ENCODE data around the gene ZFYVE16. TPM values are rescaled to one million over a fixed set of nuclear protein-coding genes. Genes with fewer than 3 reads are reported as not detected.
"Not testable (repeated sequence)": the region's sequence is repeated elsewhere in the genome, so short reads cannot be mapped to it uniquely, and the experiment has no call there.

Gene ZFYVE16
- total RNA-seq, 1 experiment from 2014 or later, result 31.6 TPM

DNA sequence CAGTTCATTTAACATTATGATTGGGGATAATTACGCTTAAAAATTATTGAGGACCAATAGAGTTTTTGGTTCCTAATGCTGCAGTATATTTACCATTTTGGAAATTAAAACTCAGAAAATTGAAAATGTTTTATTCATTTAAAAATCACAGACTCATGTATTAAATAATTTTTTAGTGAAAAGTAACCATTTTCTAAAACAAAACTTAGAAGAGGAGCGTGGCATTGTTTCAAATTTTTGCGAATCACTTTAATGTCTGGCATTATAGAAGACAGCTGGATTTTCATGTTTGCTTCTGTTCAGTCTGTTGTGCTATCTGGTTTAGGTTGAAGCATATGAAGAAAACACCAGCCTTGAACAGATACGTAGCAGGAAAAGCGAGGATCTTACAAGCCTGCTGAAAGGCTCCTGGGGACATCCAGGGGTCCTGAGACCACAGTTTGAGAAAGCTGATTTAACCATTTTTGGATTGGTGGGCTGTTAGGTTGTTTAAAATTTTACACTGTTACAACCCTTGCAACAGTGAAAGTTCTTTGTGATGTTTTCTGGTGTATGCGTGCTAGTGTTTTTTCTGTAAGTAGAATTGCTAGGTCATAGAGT is 1.6 kb downstream of the ZFYVE16 start:
- DNase-seq (ENCODE audit: low spot score), result no peak

DNA sequence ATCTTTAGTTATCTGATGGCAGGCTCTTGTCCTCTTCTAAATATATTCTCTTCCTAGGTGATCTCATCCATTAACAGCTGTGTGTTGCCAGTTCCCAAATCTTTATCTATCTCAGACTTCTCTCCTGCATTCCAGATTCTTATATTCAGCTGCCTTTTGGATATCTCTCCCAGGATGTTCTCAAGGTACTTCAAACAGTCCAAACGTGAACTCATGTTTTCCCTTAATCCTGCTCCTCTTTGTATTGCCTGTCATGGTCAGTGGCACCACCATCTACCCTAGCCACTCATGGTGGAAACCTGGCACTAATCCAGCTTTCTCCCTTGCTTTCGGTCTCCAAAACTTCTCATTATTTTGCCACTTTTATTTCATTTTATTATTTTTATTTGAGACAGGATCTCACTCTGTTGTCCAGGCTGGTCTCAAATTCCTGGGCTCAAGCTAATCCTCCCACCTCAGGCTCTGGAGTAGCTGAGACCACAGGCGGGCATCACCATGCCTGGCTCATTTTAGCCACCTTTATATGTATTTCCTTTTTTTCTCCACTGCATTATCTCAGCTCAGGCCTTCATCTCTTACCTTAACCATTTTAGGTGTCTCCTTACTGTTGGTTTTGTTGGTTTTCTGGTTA is 3.8 kb downstream of the ZFYVE16 start:
- DNase-seq (ENCODE audit: low spot score), result no peak

DNA sequence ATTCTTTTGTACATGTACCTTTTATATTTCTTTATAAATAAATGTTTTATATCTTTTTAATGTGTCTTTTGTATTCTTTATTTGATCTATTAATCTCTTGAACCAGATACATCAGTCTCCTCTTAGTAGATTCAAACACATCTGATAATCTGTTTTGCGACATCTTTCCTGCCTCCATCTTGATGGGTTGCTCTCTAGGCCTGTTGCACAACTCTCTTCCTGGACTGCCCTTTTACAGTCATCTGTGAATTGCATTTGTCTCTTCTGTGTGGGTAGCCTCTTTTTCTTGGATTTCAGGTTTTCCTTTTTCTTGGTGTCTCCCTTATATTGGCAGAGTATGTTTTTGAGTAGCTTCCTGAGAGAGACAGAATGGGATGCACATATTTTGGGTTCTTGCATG is 6.2 kb downstream of the ZFYVE16 start:
- no peak for DNase-seq (ENCODE audit: low spot score)

DNA sequence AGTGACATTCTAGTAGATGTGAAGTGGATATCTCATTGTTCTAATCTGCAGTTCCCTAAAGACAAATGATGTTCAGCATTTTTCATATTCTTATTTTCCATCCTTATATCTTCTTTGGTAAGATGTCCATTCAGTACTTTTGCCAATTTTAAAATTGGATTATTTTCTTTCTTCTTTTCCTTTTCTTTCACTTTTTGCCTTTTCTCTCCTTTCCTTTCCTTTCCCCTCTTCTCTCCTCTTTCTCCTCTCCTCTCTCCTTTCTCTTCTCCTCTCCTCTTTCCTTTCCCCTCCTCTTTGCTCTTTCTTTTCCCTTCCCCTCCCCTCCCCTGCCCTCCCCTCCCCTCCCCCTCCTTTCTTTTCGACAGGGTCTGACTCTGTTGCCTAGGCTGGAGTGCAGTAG is 10.1 kb downstream of the ZFYVE16 start:
- no peak for DNase-seq (ENCODE audit: low spot score)

DNA sequence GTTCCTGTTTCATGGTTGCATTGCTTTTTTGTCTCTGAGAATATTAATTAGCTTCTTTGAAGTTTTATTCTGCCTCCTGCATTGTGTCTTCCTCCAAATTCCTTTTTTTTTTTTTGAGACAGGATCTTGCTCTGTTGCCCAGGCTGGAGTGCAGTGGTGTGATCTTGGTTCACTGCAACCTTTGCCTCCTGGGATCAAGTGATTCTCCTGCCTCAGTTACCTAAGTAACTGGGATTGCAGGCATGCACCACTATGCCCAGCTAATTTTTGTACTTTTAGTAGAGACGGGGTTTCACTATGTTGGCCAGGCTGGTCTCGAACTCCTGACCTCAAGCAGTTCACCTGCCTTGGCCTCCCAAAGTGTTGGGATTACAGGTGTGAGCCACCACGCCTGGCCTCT is 16.5 kb downstream of the ZFYVE16 start:
- DNase-seq (ENCODE audit: low spot score), result not testable (repeated sequence)

DNA sequence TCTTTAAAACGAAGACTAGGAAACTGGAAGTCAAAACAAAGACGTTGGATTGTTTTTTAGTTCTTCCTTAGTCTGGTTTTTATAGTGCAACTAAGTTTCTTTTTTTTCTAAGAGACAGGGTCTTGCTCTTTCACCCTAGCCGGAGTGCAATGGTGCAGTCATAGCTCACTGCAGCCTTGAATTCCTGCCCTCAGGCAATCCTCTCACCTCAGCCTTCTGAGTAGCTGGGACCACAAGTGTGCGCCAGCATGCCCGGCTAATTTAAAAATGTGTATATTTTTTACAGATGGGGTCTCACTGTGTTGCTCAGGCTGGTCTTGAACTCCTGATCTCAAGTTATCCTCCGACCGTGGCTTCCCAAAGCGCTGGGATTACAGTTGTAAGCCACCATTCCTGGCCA is 27.6 kb downstream of the ZFYVE16 start:
- DNase-seq (ENCODE audit: low spot score), result no peak

DNA sequence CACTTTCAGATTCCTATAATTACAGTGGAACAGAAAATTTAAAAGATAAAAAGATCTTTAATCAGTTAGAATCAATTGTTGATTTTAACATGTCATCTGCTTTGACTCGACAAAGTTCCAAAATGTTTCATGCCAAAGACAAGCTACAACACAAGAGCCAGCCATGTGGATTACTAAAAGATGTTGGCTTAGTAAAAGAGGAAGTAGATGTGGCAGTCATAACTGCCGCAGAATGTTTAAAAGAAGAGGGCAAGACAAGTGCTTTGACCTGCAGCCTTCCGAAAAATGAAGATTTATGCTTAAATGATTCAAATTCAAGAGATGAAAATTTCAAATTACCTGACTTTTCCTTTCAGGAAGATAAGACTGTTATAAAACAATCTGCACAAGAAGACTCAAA is 29.5 kb downstream of the ZFYVE16 start:
- no peak for DNase-seq (ENCODE audit: low spot score)

DNA sequence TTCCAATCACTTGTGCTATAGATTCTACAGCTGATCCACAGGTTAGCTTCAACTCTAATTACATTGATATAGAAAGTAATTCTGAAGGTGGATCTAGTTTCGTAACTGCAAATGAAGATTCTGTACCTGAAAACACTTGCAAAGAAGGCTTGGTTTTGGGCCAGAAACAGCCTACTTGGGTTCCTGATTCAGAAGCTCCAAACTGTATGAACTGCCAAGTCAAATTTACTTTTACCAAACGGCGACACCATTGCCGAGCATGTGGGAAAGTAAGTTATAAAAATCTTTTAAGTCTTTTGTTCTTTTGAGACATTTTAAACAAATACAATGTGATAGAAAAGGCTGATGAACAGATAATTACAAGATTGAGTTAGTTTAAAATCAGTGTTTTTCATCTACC is 30.9 kb downstream of the ZFYVE16 start:
- no peak for DNase-seq (ENCODE audit: low spot score)

DNA sequence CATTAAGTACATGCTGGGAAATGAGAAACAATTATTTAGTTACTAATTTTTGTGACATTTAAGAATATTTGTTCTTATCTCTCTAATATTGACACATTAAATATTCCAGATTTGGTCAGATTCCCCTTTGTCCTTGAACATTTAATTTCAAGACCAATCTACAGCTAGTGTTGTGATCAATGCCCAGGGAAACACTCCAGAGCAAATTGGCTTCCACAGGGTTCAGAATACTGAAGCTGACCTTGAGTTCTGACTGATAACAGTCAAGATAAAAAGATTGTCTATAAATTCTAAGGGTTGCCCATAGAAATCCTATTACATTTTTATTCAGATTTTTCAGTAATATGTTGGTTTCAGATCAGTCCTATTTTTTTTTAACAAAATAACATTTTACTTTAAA is 31.3 kb downstream of the ZFYVE16 start:
- no peak for DNase-seq (ENCODE audit: low spot score)

DNA sequence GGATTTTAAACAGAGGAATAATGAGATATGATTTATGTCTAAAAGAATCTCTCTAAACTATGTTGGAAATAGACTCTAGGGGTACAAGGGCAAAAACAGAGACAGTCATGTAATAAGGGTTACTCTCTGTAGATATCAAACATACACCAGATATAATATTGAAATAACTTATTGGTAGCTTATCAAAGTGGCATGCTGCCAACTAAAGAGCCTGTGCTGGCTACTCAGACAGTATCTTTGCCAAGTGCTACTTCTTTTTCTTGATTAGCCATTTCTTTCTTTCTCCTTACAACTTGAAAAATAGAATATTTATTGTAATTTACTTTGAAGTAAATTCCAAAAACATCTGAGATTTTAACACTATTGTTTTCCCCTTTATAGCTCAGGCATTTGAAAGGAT is 34.9 kb downstream of the ZFYVE16 start:
- no peak for DNase-seq (ENCODE audit: low spot score)

DNA sequence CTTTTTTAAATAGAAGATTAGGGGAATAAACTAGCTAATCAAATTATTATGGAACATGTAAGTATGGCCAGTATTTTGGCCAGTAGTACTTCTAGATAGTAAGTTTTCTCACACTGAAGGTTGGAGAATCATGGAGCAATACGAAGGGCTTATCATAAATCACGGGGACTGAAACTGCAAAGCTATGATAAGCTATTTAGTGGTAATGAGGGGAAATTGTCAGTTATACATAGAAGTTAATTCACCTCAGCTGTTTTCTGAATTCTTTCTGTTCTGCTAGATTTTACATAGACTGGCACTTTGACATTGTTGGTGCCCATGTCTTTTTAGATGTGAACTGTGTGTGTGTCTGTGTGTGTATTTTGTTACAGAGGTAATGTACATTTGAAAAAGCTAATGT is 45.5 kb downstream of the ZFYVE16 start:
- DNase-seq (ENCODE audit: low spot score), result no peak

DNA sequence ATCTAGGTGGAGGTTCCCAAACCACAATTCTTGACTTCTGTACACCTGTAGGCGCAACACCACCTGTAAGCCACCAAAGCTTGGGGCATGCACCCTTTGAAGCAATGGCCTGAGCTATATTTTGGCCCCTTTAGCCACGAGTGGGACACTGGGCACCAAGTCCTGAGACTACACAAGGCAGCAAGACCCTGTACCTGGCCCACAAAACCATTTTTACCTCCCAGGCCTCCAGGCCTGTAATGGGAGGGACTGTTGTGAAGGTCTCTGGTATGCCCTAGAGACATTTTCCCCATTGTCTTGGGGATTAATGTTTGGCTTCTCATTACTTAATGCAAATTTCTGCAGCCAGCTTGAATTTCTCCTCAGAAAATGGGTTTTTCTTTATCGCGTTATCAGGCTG is 55.4 kb downstream of the ZFYVE16 start:
- DNase-seq (ENCODE audit: low spot score), result no peak

DNA sequence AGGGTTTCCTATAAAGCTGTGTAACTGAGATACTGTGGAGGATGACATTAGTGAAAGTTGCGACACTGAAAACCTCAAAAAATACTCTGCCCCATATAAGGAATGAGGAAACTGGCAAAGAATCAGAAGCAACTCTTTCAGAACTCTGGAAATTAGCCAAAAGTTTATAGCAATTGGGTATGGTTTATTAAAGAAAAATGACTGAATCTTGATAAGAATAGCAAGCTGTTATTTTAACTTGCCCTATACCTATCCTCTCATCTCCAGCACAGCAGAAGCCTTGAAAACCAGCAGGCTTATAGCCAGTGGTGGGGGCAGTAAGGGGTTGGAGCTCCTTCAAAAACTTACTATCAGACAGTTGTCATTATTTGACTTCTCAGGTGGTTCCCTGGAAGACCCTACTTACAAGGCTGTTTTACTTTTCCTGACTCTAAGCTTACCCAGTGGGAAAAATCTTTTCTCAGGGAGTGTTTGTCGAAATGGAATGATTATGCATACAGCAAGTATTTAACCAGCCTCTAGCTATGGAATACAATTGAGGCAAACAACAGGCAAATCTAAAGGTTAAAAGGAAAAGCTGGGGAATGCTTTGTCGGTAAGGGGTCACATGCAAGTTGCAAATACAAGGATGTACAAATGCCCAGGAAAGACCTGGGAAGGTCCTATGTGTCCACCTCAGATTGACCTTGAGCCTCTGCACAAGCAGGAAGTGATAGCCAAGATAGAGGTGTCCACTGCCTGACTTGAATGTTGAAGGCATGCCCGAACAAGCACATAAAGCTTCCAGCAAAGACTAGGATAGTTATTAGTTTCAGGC is 59.0 kb downstream of the ZFYVE16 start:
- no peak for DNase-seq (ENCODE audit: low spot score)

DNA sequence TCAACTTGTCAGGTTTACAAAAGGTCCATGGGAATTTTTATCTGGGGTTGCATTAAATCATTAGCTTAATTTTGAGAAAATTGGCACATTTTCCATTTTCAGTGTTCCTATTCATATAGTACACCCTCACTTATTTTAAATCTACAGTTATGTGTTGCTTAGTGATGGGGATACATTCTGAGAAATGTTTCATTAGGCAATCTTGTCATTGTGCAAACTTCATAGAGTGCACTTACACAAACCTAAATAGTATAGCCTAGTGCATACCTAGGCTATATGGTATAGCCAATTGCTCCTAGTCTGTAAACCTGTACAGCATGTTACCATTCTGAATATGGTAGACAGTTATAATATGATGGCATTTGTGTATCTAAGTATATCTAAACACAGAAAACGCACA is 60.3 kb downstream of the ZFYVE16 start:
- DNase-seq (ENCODE audit: low spot score), result no peak

DNA sequence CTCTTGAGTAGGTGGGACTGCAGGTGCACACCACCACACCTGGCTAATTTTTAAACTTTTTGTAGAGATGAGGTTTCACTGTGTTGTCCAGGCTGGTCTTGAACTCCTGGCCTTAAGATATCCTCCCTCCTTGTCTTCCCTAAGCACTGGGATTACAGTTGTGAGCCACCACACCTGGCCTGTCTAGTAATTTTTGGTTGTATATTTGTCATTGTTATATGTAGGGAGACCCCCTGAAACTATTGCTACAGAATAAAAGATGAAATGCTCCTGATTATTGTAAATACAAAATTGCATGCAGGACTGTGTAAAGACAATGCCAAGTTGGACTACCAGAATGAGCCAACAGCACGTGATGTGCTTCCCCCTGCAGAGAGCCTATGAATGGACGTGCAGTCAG is 62.8 kb downstream of the ZFYVE16 start:
- DNase-seq (ENCODE audit: low spot score), result not testable (repeated sequence)

DNA sequence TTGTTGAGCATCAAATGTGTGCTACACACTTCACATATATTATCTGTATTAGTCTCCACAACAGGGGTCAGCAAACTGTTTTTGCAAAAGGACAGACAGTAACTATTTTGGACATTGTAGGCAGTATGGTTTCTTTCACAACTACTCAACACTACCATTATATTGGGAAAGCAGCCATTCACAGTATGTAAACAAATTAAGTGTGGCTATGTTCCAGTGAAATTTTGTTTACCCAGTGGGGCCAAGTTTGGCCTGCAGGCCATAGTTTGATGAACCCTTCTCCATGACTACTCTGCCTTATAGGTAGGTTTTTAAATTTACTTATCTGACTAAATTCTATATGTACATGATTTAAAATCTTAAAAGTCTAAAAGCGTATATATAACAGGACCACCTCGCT is 67.1 kb downstream of the ZFYVE16 start:
- no peak for DNase-seq (ENCODE audit: low spot score)

DNA sequence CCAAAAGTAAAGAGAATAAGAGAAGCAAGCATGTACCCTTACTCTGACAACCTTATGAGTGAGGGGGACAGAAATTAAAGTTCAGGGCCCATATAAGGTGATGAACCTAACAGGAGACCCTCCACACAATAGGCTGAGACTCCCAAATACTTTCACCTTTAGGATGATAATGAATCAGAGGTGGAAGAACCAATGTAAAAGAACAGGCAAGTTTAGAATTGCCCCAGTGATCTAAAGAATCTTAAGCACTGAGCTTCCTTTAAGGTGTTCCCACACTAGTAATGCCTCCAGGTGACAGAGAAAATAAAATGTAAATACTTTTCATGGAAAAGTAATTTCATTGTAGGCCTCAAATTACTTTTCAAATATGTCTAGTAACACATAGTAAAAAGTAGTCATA is 71.8 kb downstream of the ZFYVE16 start:
- DNase-seq (ENCODE audit: low spot score), result no peak

DNA sequence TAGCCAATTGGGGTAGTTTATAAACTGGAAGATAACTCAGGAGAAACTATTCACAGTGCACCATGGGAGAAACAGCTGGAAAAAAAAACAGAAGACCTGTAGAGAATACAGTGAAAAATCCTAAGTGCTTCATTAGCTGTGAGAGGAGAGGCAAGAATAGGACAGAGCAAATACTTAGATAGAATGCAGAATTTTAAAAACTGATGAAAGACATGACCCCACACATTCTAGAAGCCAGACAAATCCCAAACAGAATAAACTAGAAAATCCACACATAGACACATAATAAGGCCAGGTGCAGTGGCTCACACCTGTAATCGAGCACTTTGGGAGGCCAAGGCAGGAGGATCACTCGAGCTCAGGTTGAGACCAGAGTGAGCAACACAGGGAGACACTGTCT is 72.5 kb downstream of the ZFYVE16 start:
- DNase-seq (ENCODE audit: low spot score), result no peak

DNA sequence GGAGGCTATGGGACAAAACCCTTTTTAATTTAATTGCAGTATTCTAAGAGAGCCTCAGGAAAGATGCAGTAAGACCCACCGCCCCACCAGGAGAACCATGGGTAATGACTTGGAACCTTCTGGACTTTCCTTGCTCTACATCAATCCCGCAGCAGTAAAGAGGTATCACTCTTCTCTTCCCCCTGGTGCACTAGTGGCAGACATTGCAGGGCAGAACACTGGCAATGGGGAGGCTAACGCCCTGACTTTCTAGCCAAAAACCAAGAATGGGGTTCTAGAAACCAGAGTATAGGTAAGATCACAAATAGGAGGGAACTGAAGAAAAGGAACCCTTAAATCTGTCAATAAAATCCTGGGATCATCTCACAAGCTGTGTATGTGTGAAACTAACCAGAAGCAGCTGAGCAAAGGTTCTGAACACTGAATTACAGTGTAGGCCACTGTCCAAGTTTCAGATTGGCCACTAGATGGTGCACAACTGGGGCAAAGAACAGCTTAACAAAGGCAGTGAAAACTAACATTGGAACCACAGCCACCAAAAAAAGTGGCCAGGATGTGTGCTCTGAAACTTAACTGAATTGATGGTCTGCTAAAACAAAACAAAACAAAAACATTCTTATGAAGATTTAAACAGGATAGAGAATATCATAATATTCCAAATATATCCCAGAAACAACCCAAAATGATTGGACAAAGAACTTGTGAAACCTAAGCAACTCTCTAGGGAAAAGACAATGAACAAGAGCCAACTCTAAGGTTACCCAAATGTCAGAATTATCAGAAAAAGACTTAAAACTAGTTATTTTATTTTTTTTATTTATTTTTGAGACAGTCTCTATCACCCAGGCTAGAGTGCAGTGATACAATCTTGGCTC is 73.4 kb downstream of the ZFYVE16 start:
- peak; percentile 66 for DNase-seq (ENCODE audit: low spot score)

DNA sequence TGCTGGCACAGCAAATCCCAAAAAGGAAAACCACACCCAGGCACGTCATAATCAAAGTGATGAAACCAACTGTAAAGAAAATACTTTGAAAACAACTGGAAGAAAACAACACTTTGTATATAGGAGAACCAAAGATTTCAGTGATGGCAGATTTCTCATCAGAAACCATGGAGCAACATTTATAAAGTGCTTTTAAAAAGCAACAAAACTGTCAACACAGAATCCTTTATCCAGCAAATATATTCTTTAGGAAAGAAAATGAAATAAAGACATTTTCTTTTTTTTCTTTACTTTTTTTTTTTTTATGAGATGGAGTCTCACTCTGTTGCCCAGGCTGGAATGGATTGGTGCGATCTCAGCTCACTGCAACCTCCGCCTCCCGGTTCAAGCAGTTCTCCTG is 74.7 kb downstream of the ZFYVE16 start:
- DNase-seq (ENCODE audit: low spot score), result no peak

DNA sequence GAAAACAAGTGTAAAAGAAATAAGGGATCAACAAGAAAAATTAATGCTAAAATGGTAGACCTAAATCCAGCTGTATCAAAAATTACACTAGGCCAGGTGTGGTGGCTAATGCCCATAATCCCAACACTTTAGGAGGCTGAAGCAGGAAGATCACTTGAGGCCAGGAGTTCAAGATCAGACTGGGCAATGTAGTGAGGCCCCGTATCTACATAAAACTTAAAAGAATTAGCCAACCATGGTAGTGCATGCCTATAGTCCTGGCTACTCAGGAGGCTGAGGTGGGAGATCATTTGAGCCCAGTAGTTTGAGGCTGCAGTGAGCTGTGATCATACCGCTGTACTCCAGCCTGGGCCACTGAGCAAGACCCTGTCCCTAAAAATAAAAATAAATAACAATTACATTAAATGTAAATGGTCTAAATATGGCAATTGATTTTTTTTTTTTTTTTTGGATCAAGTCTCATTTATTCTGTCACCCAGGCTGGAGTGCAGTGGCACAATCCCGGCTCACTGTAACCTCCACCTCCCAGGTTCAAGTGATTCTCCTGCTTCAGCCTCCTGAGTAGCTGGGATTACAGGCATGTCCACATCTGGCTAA is 75.9 kb downstream of the ZFYVE16 start:
- no peak for DNase-seq (ENCODE audit: low spot score)

DNA sequence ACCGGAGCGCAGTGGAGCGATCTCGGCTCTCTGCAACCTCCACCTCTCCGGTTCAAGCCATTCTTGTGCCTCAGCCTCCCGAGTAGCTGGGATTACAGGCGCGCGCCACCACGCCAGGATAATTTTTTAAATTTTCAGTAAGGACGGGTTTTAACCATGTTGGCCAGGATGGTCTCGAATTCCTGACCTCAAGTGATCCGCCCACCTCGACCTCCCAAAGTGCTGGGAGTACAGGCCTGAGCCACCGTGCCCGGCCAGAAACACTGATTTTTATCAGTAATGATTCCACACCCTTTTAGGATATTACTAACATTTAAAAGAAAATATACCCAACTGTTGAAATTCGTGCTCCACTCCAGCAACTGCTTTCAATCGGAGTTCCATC is 79.6 kb downstream of the ZFYVE16 start:
- DNase-seq (ENCODE audit: low spot score), result no peak

Measured in A172 (cell line).